ENCODE data around the gene LUZP1.

The LUZP1 gene

DNA sequence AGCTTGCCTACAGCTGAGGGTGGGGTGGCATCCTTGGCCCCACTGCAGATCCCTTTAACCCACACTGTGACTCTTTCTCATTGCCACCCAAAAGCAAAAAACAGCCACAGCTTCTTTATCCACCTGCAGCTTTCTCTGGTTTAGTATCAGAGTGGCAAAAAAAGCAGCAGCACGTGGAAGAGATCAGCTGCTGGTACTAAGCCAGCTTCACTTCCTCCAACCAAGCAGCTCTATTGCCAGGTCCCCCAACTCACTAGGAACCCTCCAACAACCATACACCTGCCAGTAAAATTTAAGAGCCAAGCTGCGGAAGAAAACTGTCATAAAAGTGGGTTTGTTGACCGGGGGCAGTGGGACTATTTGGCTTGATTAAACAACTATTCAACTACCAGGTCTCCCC is 83.0 kb downstream of the LUZP1 start:
- no peak for DNase-seq (ENCODE audit: low read depth in 2 of 2)

GRCh38 chr1:23084880-23085279 is 83.8 kb downstream of the LUZP1 start:
- no peak for DNase-seq (ENCODE audit: low read depth in 2 of 2)

- DNase-seq (ENCODE audit: low read depth in 2 of 2) = no peak
Observed at GRCh38 chr1:23083714-23084480, 84.8 kb downstream of the LUZP1 start.

GRCh38 chr1:23081376-23081775 is 87.3 kb downstream of the LUZP1 start:
- DNase-seq (ENCODE audit: low read depth in 2 of 2) = no peak

GRCh38 chr1:23080885-23081284 is 87.8 kb downstream of the LUZP1 start:
- no peak for DNase-seq (ENCODE audit: low read depth in 2 of 2)

- DNase-seq (ENCODE audit: low read depth in 2 of 2) = no peak
Observed at GRCh38 chr1:23079025-23079424, 89.6 kb downstream of the LUZP1 start.

DNA sequence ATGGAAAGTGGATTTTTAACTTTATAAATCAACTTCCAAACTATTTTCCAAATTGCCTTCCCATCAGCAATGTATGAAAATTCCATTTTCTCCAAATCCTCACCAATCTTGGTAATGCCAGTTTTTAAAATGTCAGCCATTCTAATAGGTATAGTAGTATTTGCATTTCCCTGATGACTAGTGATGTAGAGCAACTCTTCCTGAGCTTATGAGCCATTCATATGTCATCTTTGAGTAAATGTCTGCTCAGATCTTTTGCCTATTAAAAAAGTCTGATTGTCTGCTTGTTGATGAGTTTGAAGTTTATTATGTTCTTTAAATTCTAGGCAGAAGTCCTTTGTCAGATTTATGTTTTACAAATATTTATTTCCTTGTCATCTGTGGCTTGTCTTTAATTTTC is 94.6 kb downstream of the LUZP1 start:
- DNase-seq (ENCODE audit: low read depth in 2 of 2) = no peak

GRCh38 chr1:23069675-23070074 is 99.0 kb downstream of the LUZP1 start:
- DNase-seq (ENCODE audit: low read depth in 2 of 2) = no peak

DNA sequence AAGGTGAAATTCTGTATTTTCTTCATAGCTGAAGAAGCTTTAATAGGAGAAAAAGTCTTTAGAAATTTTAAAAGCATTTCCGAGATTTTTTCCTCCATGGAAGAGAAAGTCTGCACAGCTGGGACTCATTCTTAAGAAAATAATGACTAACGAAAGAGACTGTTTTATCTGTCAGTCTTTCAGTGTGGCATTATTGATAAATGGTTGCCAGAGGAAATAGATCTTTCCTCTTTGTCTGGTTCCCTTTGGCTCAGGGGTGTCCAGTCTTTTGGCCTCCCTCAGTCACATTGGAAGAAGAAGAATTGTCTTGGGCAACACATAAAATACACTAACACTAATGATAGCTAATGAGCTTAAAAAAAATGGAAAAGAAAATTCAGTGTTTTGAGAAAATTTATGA is 99.5 kb downstream of the LUZP1 start:
- no peak for DNase-seq (ENCODE audit: low read depth in 2 of 2)

GRCh38 chr1:23066075-23066474 is 102.6 kb downstream of the LUZP1 start:
- DNase-seq (ENCODE audit: low read depth in 2 of 2) = no peak

GRCh38 chr1:23065385-23065784 is 103.3 kb downstream of the LUZP1 start:
- DNase-seq (ENCODE audit: low read depth in 2 of 2) = no peak

- DNase-seq (ENCODE audit: low read depth in 2 of 2) = no peak
Observed at GRCh38 chr1:23062271-23062670, 106.4 kb downstream of the LUZP1 start.

- no peak for DNase-seq (ENCODE audit: low read depth in 2 of 2)
Observed at GRCh38 chr1:23057301-23057700, 111.4 kb downstream of the LUZP1 start.

DNA sequence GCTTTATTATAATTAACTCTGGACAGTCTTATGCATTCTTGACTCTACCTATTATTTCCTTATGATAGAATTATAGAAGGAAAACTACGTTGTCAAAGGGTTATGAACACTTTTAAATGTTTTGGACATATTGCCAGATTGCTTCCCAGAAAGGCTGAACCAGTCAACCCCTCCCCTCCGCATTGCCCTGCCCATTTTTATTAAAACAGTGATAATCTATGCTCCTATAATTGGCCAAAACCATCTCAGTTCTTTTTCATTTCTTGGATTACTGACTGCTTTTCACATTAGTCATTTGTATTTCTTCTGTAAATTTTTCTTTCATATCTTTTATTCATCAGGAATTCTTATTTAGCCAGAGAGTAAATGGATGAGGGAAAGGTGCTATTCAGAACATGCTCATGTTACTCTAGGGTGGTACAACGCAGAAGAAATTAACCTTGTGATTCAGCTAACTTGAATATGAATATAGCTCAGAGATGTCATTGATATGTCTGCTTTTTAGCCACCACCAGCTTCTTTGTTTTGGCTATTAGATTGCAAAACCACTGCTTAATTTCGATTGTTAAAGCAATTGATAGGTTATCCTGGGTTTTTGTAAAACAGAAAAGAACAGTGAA is 117.3 kb downstream of the LUZP1 start:
- DNase-seq (ENCODE audit: low read depth in 2 of 2) = no peak

DNA sequence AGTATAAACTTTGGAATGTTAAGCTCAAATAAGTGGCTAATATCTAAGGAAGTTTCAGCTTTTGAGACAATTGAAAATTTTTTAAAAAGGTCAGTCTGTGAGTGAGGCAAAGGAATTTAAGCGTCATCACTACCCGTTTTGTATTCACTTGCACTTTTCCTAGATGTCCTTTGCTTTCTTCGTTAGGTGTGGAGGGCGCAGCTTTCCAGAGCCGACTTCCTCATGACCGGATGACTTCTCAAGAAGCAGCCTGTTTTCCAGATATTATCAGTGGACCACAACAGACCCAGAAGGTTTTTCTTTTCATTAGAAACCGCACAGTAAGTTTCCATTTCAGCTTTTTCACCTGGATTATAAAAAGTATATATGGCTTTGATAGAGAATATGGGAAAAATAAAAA is 118.5 kb downstream of the LUZP1 start:
- no peak for DNase-seq (ENCODE audit: low read depth in 2 of 2)

GRCh38 chr1:23044035-23044434 is 124.6 kb downstream of the LUZP1 start:
- no peak for DNase-seq (ENCODE audit: low read depth in 2 of 2)

DNA sequence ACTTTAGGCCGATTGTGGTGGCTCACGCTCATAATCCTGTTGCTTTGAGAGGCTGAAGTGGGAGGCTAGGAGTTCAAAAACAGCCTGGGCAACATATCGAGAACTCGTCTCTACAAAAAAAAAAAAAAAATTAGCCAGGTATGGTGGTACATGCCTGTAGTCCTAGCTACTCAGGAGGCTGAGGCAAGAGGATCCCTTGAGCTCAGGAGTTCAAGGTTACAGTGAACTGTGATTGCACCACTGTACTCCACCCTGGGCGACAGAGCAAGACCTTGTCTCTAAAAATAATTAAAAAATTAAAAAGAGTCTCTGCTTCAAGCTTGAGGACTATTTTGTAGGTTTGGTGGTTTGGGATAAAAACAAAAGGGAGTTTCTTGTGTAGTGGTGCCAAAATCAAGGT is 128.1 kb downstream of the LUZP1 start:
- no peak for DNase-seq (ENCODE audit: low read depth in 2 of 2)

- no peak for DNase-seq (ENCODE audit: low read depth in 2 of 2)
Observed at GRCh38 chr1:23039308-23039826, 129.3 kb downstream of the LUZP1 start.

DNA sequence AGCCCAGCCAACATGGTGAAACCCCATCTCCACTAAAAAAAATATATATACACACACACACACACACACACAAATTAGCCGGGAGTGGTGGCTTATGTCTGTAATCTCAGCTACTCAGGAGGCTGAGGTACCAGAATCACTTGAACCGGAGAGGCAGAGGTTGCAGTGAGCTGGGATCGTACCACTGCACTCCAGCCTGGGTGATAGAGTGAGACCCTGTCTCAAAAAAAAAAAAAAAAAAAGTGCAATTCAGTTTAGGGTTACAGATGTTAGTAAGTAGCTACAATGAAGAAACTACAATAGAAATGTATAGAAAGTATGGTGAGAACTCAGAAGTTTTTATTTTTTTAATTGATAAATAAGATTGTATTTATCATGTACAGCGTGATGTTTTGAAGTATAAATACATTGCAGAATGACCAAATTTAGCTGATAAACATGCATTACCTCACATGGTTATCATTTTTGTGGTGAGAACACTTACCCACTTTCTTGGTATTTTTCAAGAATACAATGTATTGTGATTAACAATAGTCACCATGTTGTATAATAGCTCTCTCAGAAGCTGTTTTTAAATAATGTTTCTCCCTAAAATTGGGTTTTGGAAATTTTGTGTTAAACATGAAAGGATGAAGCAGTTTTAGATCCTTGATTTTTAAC is 131.4 kb downstream of the LUZP1 start:
- no peak for DNase-seq (ENCODE audit: low read depth in 2 of 2)

DNA sequence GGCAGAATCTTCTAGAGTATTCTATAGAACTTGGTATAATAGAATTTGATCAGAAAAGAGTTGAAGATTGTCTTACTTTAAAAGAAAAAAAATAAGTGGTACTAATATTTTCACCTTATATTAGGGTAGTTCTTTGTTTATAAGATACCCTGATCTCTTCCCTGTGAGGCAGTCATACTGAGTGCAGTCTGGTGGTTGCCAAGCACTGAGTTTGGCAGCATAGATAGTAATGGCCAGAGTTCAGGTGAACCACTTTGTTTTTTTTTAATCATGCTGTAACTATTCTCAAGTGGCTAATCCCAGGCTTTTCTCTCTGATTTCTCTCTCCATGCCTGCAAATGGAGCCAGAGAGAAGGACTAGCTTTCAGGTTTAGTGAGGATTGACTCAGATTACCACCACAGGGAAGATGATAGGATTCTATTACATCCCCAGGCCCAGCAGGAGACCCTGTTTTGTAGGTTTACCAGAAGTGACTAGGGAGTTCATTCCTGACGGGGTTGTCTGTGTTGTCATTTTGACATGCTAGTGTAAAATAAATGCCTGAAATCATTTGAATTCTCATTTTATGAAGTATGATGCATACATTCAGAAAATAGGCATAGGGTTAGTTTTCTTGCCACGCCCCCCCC is 132.7 kb downstream of the LUZP1 start:
- no peak for DNase-seq (ENCODE audit: low read depth in 2 of 2)

All from stimulated activated CD8-positive, alpha-beta memory T cell treated with anti-CD3 and anti-CD28 coated beads, Interleukin-7, amount 100 ng/mL, for 4 hours (primary cell).